A673 (cell line): Measurements from ENCODE around the gene FTO. TPM values are rescaled to one million over a fixed set of nuclear protein-coding genes. Genes with fewer than 3 reads are reported as not detected.

Experiments
- BruUV-seq: library from RNA; stranded (reverse); fragments of 400-500 nt; replicated peaks from 2 replicates; lab custom pipeline; 2021; lab: Mats Ljungman, UMichigan
- CTCF ChIA-PET: fragments of 300-600 bp; sonication (Branson Sonifier 250); formaldehyde crosslinking; loops from one replicate; lab custom pipeline; 2022; ENCODE audit warnings: antibody characterized with exemption; lab: Charles Lee
- POLR2A ChIA-PET: fragments of 300-600 bp; sonication (Branson Sonifier 250); formaldehyde crosslinking; loops from one replicate; lab custom pipeline; 2022; ENCODE audit warnings: antibody characterized with exemption; ENCODE audit not compliant: low non-redundant PET; lab: Charles Lee
- DNase-seq: peaks from one replicate; pipeline ENCODE4 v3.0.0-alpha.2; 2015; ENCODE audit warnings: low spot score
- H3K27ac ChIP-seq: fragments of 200-600 bp; sonication (generic); 2 replicates; pipeline ENCODE4 v1.5.1; 2016; ENCODE audit warnings: mixed run types, low read depth, mild to moderate bottlenecking, mixed read lengths, antibody characterized with exemption, low read length; ENCODE audit not compliant: poor library complexity, severe bottlenecking
- H3K27me3 ChIP-seq: fragments of 200-600 bp; sonication (generic); replicated peaks from 2 replicates; pipeline ENCODE4 v1.6.1; 2017; ENCODE audit warnings: mixed run types, low read depth, mild to moderate bottlenecking, mixed read lengths, antibody characterized with exemption, low read length; ENCODE audit not compliant: insufficient read depth, poor library complexity
- H3K36me3 ChIP-seq: fragments of 200-600 bp; sonication (generic); 2 replicates; pipeline ENCODE4 v1.6.1; 2016; ENCODE audit warnings: mixed run types, mild to moderate bottlenecking, mixed read lengths, antibody characterized with exemption, low read length; ENCODE audit not compliant: insufficient read depth, poor library complexity, severe bottlenecking
- H3K4me1 ChIP-seq: fragments of 200-600 bp; sonication (generic); 2 replicates; pipeline ENCODE4 v1.6.1; 2017; ENCODE audit warnings: mixed run types, mild to moderate bottlenecking, mixed read lengths, antibody characterized with exemption, low read length; ENCODE audit not compliant: insufficient read depth, poor library complexity, severe bottlenecking
- H3K4me3 ChIP-seq: fragments of 200-600 bp; sonication (generic); 2 replicates; pipeline ENCODE4 v1.5.1; 2016; ENCODE audit warnings: low read depth, mixed run types, mild to moderate bottlenecking, mixed read lengths, low read length; ENCODE audit not compliant: poor library complexity, severe bottlenecking
- H3K9me3 ChIP-seq: fragments of 200-600 bp; sonication (generic); 2 replicates; pipeline ENCODE4 v1.6.1; 2016; ENCODE audit warnings: mixed run types, low read depth, mild to moderate bottlenecking, mixed read lengths, antibody characterized with exemption, low read length; ENCODE audit not compliant: poor library complexity, severe bottlenecking
- CTCF ChIP-seq: fragments of 300-800, 200-600 bp; sonication (generic); conservative IDR thresholded peaks from 2 replicates; pipeline ENCODE4 v1.5.1; 2017; ENCODE audit warnings: low read depth, mild to moderate bottlenecking, antibody characterized with exemption, low read length, moderate library complexity, mixed read lengths
- EZH2 ChIP-seq: fragments of 200-600 bp; sonication (generic); IDR thresholded peaks from 2 replicates; pipeline ENCODE4 v1.6.1; 2017; ENCODE audit warnings: borderline replicate concordance, low read depth, mild to moderate bottlenecking, mixed read lengths, antibody characterized with exemption, low read length; ENCODE audit not compliant: poor library complexity, severe bottlenecking
- intact Hi-C: fragments of 100-400 bp; cut with micrococcal nuclease; formaldehyde crosslinking; loops from one replicate; pipeline ENCODE4 v1.10.0; 2022; ENCODE audit not compliant: unreplicated experiment
- total RNA-seq: library from RNA; stranded (reverse); gene quantifications from 2 replicates; pipeline ENCODE4 v1.2.3, GENCODE V29; 2021

Gene FTO
- total RNA-seq, 1 experiment from 2014 or later: 73.4 TPM

- H3K4me3 ChIP-seq: no peak overlapping the region
- no TSS peak for BruUV-seq
- no peaks in the 10 kb centered on the region for H3K27me3 ChIP-seq
- no peak overlapping the region for H3K27ac ChIP-seq
- peaks cover 20% of the 10 kb centered on the region for H3K4me1 ChIP-seq
- H3K36me3 ChIP-seq: no peaks in the 10 kb centered on the region
- no peaks in the 10 kb centered on the region for H3K9me3 ChIP-seq
- intact Hi-C loops: no loop called here
- DNase-seq: no peak
- CTCF ChIA-PET: no interaction called here
- TF ChIP-seq CTCF (no peak), EZH2 (no peak)
- POLR2A ChIA-PET: no interaction called here
Measured at GRCh38 chr16:53901408-53901807, 197.5 kb downstream of the FTO start.

- H3K36me3 ChIP-seq: no peaks in the 10 kb centered on the region
- ChIA-PET POLR2A (no interaction called here), CTCF (no interaction called here)
- peaks cover 6% of the 10 kb centered on the region for H3K4me1 ChIP-seq
- BruUV-seq: no TSS peak
- H3K27me3 ChIP-seq: no peaks in the 10 kb centered on the region
- DNase-seq: no peak
- intact Hi-C loops: no loop called here
- H3K4me3 ChIP-seq: no peak overlapping the region
- no peaks in the 10 kb centered on the region for H3K9me3 ChIP-seq
- TF ChIP-seq CTCF: no peak
- no peak for TF ChIP-seq EZH2
- H3K27ac ChIP-seq: no peak overlapping the region
Measured at GRCh38 chr16:53904533-53904932, 200.6 kb downstream of the FTO start.

- BruUV-seq: no TSS peak
- CTCF ChIA-PET: no interaction called here
- no peaks in the 10 kb centered on the region for H3K36me3 ChIP-seq
- no peak overlapping the region for H3K4me3 ChIP-seq
- H3K9me3 ChIP-seq: no peaks in the 10 kb centered on the region
- no peak for TF ChIP-seq EZH2
- no peak for TF ChIP-seq CTCF
- H3K27me3 ChIP-seq: no peaks in the 10 kb centered on the region
- no peak overlapping the region for H3K27ac ChIP-seq
- POLR2A ChIA-PET: no interaction called here
- DNase-seq: no peak
- peaks cover 1% of the 10 kb centered on the region for H3K4me1 ChIP-seq
- intact Hi-C loops: no loop called here
Measured at GRCh38 chr16:53905028-53905427, 201.1 kb downstream of the FTO start.
